ENCODE results near the gene SLC38A9.
"Not testable (repeated sequence)": the region's sequence is repeated elsewhere in the genome, so short reads cannot be mapped to it uniquely, and the experiment has no call there.

SLC38A9 gene

DNA sequence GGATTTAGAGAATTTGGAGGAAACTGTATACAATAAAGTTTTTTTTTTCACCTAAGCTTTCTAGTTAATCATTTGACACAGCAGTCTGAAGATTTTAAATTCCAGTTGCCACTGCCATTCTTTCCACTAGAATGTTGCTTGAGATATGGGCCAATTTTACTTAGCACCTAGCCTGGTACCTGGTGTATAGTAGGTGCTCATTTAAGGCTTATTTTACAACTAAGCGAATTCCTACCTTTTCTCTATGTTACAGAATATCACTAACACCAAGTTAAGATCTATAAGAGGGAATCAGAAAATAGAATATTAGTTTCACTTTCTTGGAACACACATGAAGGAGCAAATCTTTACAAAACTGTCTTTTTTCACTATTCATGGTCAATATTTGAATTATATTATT, 22.5 kb upstream of the SLC38A9 start:
- Histone ChIP-seq H3K36me3 (ENCODE audit: control insufficient read depth in 1 of 2, insufficient read depth in 2 of 2, low read length in 2 of 2) (no peaks in the 10 kb centered on the region), H3K4me3 (ENCODE audit: low read depth in 1 of 2, low read length in 2 of 2) (no peak overlapping the region), H3K9ac (ENCODE audit: low read depth in 1 of 2, low read length in 2 of 2) (no peak overlapping the region), H3K27ac (ENCODE audit: low read depth, low read length) (no peak overlapping the region), H3K27me3 (ENCODE audit: control insufficient read depth in 1 of 2, insufficient read depth in 2 of 2, low read length in 2 of 2) (no peaks in the 10 kb centered on the region), H3K4me1 (ENCODE audit: control insufficient read depth in 1 of 2, insufficient read depth in 2 of 2, low read length in 2 of 2) (no peaks in the 10 kb centered on the region), H3K9me3 (ENCODE audit: control insufficient read depth in 1 of 2, low read length in 2 of 2) (no peaks in the 10 kb centered on the region)

GRCh38 chr5:55732585-55732984, 20.5 kb upstream of the SLC38A9 start:
- no peaks in the 10 kb centered on the region for H3K4me1 ChIP-seq (ENCODE audit: control insufficient read depth in 1 of 2, insufficient read depth in 2 of 2, low read length in 2 of 2)

DNA sequence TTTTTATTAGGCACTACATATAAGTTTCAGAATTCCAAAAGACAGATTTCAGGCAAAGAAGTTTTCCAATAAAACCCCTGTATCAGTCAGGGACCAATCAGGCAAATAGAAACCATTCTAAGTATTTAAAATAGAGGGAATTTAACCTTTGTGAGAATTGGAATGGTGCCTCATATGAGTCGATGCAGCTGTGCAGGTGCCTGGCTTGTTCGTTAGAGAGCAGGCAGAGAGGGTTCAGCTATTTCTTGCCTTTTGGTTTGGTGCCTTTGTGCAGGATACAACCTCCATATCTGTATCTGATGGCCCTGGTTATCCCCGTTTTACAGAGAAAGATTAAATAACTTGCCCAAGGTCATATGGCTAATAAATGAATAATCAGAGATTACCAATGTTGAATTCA, 19.7 kb upstream of the SLC38A9 start:
- no peaks in the 10 kb centered on the region for H3K27me3 ChIP-seq (ENCODE audit: control insufficient read depth in 1 of 2, insufficient read depth in 2 of 2, low read length in 2 of 2)
- H3K9me3 ChIP-seq (ENCODE audit: control insufficient read depth in 1 of 2, low read length in 2 of 2), result no peaks in the 10 kb centered on the region
- H3K4me3 ChIP-seq (ENCODE audit: low read depth in 1 of 2, low read length in 2 of 2), result no peak overlapping the region
- H3K27ac ChIP-seq (ENCODE audit: low read depth, low read length), result no peak overlapping the region
- H3K4me1 ChIP-seq (ENCODE audit: control insufficient read depth in 1 of 2, insufficient read depth in 2 of 2, low read length in 2 of 2), result no peaks in the 10 kb centered on the region
- H3K36me3 ChIP-seq (ENCODE audit: control insufficient read depth in 1 of 2, insufficient read depth in 2 of 2, low read length in 2 of 2), result no peaks in the 10 kb centered on the region
- H3K9ac ChIP-seq (ENCODE audit: low read depth in 1 of 2, low read length in 2 of 2), result no peak overlapping the region

More at GRCh38 chr5:55732585-55732984, 20.5 kb upstream of the SLC38A9 start:
- H3K9ac ChIP-seq (ENCODE audit: low read depth in 1 of 2, low read length in 2 of 2), result no peak overlapping the region
- no peak overlapping the region for H3K4me3 ChIP-seq (ENCODE audit: low read depth in 1 of 2, low read length in 2 of 2)
- no peak overlapping the region for H3K27ac ChIP-seq (ENCODE audit: low read depth, low read length)
- no peaks in the 10 kb centered on the region for H3K36me3 ChIP-seq (ENCODE audit: control insufficient read depth in 1 of 2, insufficient read depth in 2 of 2, low read length in 2 of 2)
- no peaks in the 10 kb centered on the region for H3K27me3 ChIP-seq (ENCODE audit: control insufficient read depth in 1 of 2, insufficient read depth in 2 of 2, low read length in 2 of 2)
- H3K9me3 ChIP-seq (ENCODE audit: control insufficient read depth in 1 of 2, low read length in 2 of 2), result no peaks in the 10 kb centered on the region

DNA sequence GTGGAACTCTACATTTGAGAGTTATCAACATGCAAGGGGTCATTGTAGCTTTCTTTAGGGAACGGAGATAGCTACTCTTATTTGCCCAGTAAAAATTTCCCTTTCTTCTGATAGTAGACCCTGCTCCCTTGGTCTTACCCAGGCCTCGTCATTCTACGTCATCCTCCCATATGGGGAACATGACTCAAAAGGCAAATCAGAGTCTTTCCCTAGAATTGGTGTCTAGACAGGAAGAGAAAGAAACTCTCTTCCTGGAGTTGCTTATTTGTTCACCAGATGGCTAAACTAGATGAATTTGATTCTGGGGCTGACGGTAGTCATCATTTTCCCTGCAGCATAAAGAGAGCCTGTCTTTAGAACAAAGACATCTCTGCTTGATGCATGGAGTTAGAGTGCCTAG, 12.2 kb upstream of the SLC38A9 start:
- H3K27me3 ChIP-seq (ENCODE audit: control insufficient read depth in 1 of 2, insufficient read depth in 2 of 2, low read length in 2 of 2), result no peaks in the 10 kb centered on the region
- no peak overlapping the region for H3K27ac ChIP-seq (ENCODE audit: low read depth, low read length)
- H3K9ac ChIP-seq (ENCODE audit: low read depth in 1 of 2, low read length in 2 of 2), result no peak overlapping the region
- no peak overlapping the region for H3K4me3 ChIP-seq (ENCODE audit: low read depth in 1 of 2, low read length in 2 of 2)
- no peaks in the 10 kb centered on the region for H3K36me3 ChIP-seq (ENCODE audit: control insufficient read depth in 1 of 2, insufficient read depth in 2 of 2, low read length in 2 of 2)
- no peaks in the 10 kb centered on the region for H3K9me3 ChIP-seq (ENCODE audit: control insufficient read depth in 1 of 2, low read length in 2 of 2)
- no peaks in the 10 kb centered on the region for H3K4me1 ChIP-seq (ENCODE audit: control insufficient read depth in 1 of 2, insufficient read depth in 2 of 2, low read length in 2 of 2)

DNA sequence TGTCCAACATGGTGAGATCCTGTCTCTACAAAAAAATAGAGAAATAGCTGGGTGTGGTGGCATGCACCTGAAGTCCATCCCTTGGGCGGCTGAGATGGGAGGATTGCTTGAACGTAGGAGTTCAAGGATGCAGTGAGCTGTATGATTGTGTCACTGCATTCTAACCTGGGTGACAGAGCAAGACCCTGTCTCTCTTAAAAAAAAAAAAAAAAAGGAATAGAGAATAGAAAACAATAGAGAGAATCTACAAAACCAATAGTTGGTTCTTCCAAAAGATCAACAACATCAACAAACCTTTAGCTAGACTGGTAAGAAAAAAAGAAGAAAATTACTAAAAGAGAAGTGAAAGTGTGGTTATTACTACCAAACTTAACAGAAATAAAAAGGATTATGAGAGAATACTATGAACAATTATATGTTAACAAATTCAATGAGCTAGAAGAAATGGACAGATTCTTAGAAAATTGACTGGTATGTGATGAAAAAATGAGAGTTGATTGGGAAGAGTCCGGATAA, 8.1 kb upstream of the SLC38A9 start:
- H3K27me3 ChIP-seq (ENCODE audit: control insufficient read depth in 1 of 2, insufficient read depth in 2 of 2, low read length in 2 of 2), result no peaks in the 10 kb centered on the region
- H3K4me3 ChIP-seq (ENCODE audit: low read depth in 1 of 2, low read length in 2 of 2), result no peak overlapping the region
- H3K9ac ChIP-seq (ENCODE audit: low read depth in 1 of 2, low read length in 2 of 2), result no peak overlapping the region
- H3K4me1 ChIP-seq (ENCODE audit: control insufficient read depth in 1 of 2, insufficient read depth in 2 of 2, low read length in 2 of 2), result no peaks in the 10 kb centered on the region
- H3K36me3 ChIP-seq (ENCODE audit: control insufficient read depth in 1 of 2, insufficient read depth in 2 of 2, low read length in 2 of 2), result no peaks in the 10 kb centered on the region
- no peaks in the 10 kb centered on the region for H3K9me3 ChIP-seq (ENCODE audit: control insufficient read depth in 1 of 2, low read length in 2 of 2)
- H3K27ac ChIP-seq (ENCODE audit: low read depth, low read length), result no peak overlapping the region

- H3K4me1 ChIP-seq (ENCODE audit: control insufficient read depth in 1 of 2, insufficient read depth in 2 of 2, low read length in 2 of 2); H3K27ac ChIP-seq (ENCODE audit: low read depth, low read length); H3K9ac ChIP-seq (ENCODE audit: low read depth in 1 of 2, low read length in 2 of 2); H3K9me3 ChIP-seq (ENCODE audit: control insufficient read depth in 1 of 2, low read length in 2 of 2); H3K27me3 ChIP-seq (ENCODE audit: control insufficient read depth in 1 of 2, insufficient read depth in 2 of 2, low read length in 2 of 2); H3K4me3 ChIP-seq (ENCODE audit: low read depth in 1 of 2, low read length in 2 of 2); H3K36me3 ChIP-seq (ENCODE audit: control insufficient read depth in 1 of 2, insufficient read depth in 2 of 2, low read length in 2 of 2): not testable (repeated sequence)
Measured at GRCh38 chr5:55719026-55719425, 6.9 kb upstream of the SLC38A9 start.

DNA sequence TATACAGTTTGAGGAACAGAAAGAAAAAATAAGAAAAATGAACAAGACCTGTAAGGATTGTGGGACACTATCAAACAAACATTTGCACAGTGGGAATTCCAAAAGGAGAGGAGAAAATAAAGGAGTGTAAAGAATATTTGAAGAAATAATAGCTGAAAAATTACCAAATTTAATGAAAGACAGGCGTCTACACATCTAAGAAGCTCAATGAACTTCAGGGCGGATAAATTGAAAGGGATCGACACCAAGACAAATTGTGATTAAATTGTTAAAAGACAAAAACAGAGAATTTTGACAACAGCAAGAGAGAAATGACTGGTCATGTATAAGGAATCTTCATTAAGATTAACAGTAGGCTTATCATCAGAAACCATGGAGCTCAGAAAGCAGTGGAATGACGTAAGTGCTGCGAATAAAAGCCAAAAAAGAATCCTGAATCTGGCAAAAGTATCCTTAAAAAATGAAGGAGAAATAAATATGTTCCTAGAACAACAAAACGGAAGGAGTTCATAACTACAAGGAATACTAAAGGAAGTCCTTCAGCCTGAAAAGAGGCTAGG, 3.5 kb upstream of the SLC38A9 start:
- Histone ChIP-seq H3K9ac (ENCODE audit: low read depth in 1 of 2, low read length in 2 of 2) (no peak overlapping the region), H3K27ac (ENCODE audit: low read depth, low read length) (no peak overlapping the region), H3K4me1 (ENCODE audit: control insufficient read depth in 1 of 2, insufficient read depth in 2 of 2, low read length in 2 of 2) (peaks cover 4 to 13% of the 10 kb centered on the region in 2 donors), H3K9me3 (ENCODE audit: control insufficient read depth in 1 of 2, low read length in 2 of 2) (no peaks in the 10 kb centered on the region), H3K27me3 (ENCODE audit: control insufficient read depth in 1 of 2, insufficient read depth in 2 of 2, low read length in 2 of 2) (no peaks in the 10 kb centered on the region), H3K4me3 (ENCODE audit: low read depth in 1 of 2, low read length in 2 of 2) (no peak overlapping the region), H3K36me3 (ENCODE audit: control insufficient read depth in 1 of 2, insufficient read depth in 2 of 2, low read length in 2 of 2) (no peaks in the 10 kb centered on the region)

GRCh38 chr5:55714749-55715148, 2.6 kb upstream of the SLC38A9 start:
- Histone ChIP-seq H3K4me3 (ENCODE audit: low read depth in 1 of 2, low read length in 2 of 2) (no peak overlapping the region), H3K27ac (ENCODE audit: low read depth, low read length) (no peak overlapping the region), H3K27me3 (ENCODE audit: control insufficient read depth in 1 of 2, insufficient read depth in 2 of 2, low read length in 2 of 2) (no peaks in the 10 kb centered on the region), H3K36me3 (ENCODE audit: control insufficient read depth in 1 of 2, insufficient read depth in 2 of 2, low read length in 2 of 2) (no peaks in the 10 kb centered on the region), H3K4me1 (ENCODE audit: control insufficient read depth in 1 of 2, insufficient read depth in 2 of 2, low read length in 2 of 2) (peaks cover 4 to 13% of the 10 kb centered on the region in 2 donors), H3K9me3 (ENCODE audit: control insufficient read depth in 1 of 2, low read length in 2 of 2) (no peaks in the 10 kb centered on the region), H3K9ac (ENCODE audit: low read depth in 1 of 2, low read length in 2 of 2) (no peak overlapping the region)

GRCh38 chr5:55714339-55714738, 2.2 kb upstream of the SLC38A9 start:
- Histone ChIP-seq H3K4me1 (ENCODE audit: control insufficient read depth in 1 of 2, insufficient read depth in 2 of 2, low read length in 2 of 2) (peaks cover 4 to 13% of the 10 kb centered on the region in 2 donors), H3K27me3 (ENCODE audit: control insufficient read depth in 1 of 2, insufficient read depth in 2 of 2, low read length in 2 of 2) (no peaks in the 10 kb centered on the region), H3K4me3 (ENCODE audit: low read depth in 1 of 2, low read length in 2 of 2) (no peak overlapping the region), H3K9ac (ENCODE audit: low read depth in 1 of 2, low read length in 2 of 2) (no peak overlapping the region), H3K36me3 (ENCODE audit: control insufficient read depth in 1 of 2, insufficient read depth in 2 of 2, low read length in 2 of 2) (no peaks in the 10 kb centered on the region), H3K27ac (ENCODE audit: low read depth, low read length) (no peak overlapping the region), H3K9me3 (ENCODE audit: control insufficient read depth in 1 of 2, low read length in 2 of 2) (no peaks in the 10 kb centered on the region)

DNA sequence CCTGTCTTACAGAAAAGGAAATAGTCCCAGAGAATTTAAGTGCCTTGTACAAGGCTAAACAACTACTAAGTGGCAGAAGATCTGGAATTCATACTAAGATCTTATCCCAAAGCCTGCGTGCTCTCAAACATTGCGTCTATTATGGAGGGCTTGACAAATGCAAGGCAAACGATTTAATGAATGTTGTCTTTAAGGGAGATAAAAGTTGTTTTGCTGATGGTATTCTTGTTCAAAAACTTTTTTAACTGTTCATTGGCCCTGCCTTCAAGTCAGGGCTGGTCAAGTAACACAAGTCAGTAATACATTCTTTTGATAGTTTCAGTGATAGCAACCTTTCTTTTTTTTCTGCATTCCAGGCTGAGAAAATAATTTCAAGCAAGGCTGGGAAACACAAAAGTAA, 1.7 kb upstream of the SLC38A9 start:
- Histone ChIP-seq H3K36me3 (ENCODE audit: control insufficient read depth in 1 of 2, insufficient read depth in 2 of 2, low read length in 2 of 2) (no peaks in the 10 kb centered on the region), H3K4me3 (ENCODE audit: low read depth in 1 of 2, low read length in 2 of 2) (no peak overlapping the region), H3K9me3 (ENCODE audit: control insufficient read depth in 1 of 2, low read length in 2 of 2) (no peaks in the 10 kb centered on the region), H3K9ac (ENCODE audit: low read depth in 1 of 2, low read length in 2 of 2) (no peak overlapping the region), H3K4me1 (ENCODE audit: control insufficient read depth in 1 of 2, insufficient read depth in 2 of 2, low read length in 2 of 2) (peaks cover 4 to 13% of the 10 kb centered on the region in 2 donors), H3K27me3 (ENCODE audit: control insufficient read depth in 1 of 2, insufficient read depth in 2 of 2, low read length in 2 of 2) (no peaks in the 10 kb centered on the region), H3K27ac (ENCODE audit: low read depth, low read length) (no peak overlapping the region)
